ENCODE data around the gene ARHGEF35. TPM values are rescaled to one million over a fixed set of nuclear protein-coding genes. Genes with fewer than 3 reads are reported as not detected.

The ARHGEF35 gene
- total and polyA plus RNA-seq, 12 donors: 0.13 to 2.2 (median 0.77) TPM; not detected in 2

DNA sequence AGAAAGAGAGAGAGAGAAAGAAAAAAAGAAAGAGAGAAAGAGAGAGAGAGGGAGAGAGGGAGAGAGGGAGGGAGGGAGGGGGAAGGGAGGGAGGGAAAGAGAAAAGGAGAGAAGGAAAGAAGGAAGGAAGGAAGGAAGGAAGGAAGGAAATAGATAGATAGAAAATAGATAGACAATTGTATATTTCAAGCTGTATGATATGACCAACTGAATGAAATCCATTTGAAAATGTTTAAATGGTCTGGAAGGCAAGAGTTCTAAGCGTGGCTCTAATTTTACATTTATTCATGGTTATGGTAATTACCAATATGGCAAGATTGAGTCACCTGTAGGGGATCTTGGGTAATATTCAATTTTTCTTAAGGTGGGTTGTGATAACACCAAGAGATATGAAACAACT is 36.8 kb downstream of the ARHGEF35 start:
- 92 to 97% methylated on average over 1 of the region's 1 CpG for WGBS, 2 donors
- no peak for ATAC-seq
- TF ChIP-seq, protein P1, sequence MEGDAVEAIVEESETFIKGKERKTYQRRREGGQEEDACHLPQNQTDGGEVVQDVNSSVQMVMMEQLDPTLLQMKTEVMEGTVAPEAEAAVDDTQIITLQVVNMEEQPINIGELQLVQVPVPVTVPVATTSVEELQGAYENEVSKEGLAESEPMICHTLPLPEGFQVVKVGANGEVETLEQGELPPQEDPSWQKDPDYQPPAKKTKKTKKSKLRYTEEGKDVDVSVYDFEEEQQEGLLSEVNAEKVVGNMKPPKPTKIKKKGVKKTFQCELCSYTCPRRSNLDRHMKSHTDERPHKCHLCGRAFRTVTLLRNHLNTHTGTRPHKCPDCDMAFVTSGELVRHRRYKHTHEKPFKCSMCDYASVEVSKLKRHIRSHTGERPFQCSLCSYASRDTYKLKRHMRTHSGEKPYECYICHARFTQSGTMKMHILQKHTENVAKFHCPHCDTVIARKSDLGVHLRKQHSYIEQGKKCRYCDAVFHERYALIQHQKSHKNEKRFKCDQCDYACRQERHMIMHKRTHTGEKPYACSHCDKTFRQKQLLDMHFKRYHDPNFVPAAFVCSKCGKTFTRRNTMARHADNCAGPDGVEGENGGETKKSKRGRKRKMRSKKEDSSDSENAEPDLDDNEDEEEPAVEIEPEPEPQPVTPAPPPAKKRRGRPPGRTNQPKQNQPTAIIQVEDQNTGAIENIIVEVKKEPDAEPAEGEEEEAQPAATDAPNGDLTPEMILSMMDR (IDR thresholded peaks at IDR 0.05): no peak
- H3K4me1 ChIP-seq: no peaks in the 10 kb centered on the region
- intact Hi-C loops (cut with DNase I): no loop called here
- peaks cover 0 to 12% (median 0%) of the 10 kb centered on the region in 11 donors for H3K9me3 ChIP-seq
- no peaks in the 10 kb centered on the region for H3K36me3 ChIP-seq
- H3K27me3 ChIP-seq: peaks cover 0 to 3% (median 0%) of the 10 kb centered on the region in 7 donors
- DNase-seq: no peak
- no peak overlapping the region for H3K4me3 ChIP-seq
- H3K27ac ChIP-seq: no peak overlapping the region

- WGBS, 2 donors: 66 to 80% methylated on average over 2 of the region's 2 CpGs
- Histone ChIP-seq H3K27me3 (peaks cover 0 to under 1% (median 0%) of the 10 kb centered on the region in 7 donors), H3K36me3 (no peaks in the 10 kb centered on the region), H3K9me3 (peaks cover 0 to 62% (median 33%) of the 10 kb centered on the region in 11 donors), H3K27ac (no peak overlapping the region), H3K4me1 (no peaks in the 10 kb centered on the region), H3K4me3 (no peak overlapping the region)
- no peak for DNase-seq
- TF ChIP-seq, protein P1 (IDR thresholded peaks at IDR 0.05): no peak
- intact Hi-C loops (cut with DNase I): no loop called here
- no peak for ATAC-seq
These were observed 47.3 kb downstream of the ARHGEF35 start for GRCh38 chr7:144148224-144148827.

DNA sequence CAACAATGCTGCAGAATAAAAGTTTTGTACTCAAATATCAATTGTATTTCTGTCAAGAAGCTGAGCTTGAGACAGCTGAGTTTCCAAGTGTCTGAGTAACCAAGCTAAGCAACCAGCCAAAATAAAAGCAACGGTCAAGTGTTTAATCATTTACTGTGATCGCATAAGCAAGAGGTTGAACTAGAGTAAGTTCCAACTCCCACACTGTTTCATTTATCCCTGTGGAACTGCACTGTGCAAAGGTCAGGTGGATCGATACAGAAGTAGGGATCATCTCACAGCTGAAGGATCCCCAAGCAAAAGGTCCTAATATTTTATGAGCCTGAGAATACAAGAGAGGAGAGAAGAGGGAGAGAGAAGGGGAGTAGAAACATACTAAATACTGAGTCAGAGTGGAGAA is 51.2 kb downstream of the ARHGEF35 start:
- DNase-seq: no peak
- intact Hi-C loops (cut with DNase I): no loop called here
- WGBS, 2 donors: 92 to 95% methylated on average over 3 of the region's 3 CpGs
- Histone ChIP-seq H3K4me1 (no peaks in the 10 kb centered on the region), H3K27me3 (no peaks in the 10 kb centered on the region), H3K9me3 (peaks cover 0 to 39% (median 22%) of the 10 kb centered on the region in 11 donors), H3K4me3 (no peak overlapping the region), H3K36me3 (no peaks in the 10 kb centered on the region), H3K27ac (no peak overlapping the region)
- TF ChIP-seq, protein P1 (IDR thresholded peaks at IDR 0.05): no peak
- no peak for ATAC-seq

DNA sequence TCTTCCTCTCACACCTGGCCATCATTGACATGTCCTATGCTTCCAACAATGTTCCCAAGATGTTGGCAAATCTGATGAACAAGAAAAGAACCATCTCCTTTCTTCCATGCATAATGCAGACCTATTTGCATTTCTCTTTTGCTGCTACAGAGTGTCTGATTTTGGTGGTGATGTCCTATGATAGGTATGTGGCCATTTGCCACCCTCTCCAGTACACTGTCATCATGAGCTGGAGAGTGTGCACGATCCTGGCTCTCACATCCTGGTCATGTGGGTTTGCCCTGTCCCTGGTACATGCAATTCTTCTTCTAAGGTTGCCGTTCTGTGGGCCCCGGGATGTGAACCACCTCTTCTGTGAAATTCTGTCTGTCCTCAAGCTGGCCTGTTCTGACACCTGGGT is 53.4 kb downstream of the ARHGEF35 start:
- DNase-seq (no peak), ATAC-seq (no peak)
- H3K4me3 ChIP-seq: no peak overlapping the region
- 79 to 82% methylated on average over 3 of the region's 3 CpGs for WGBS, 2 donors
- intact Hi-C loops (cut with DNase I): no loop called here
- no peaks in the 10 kb centered on the region for H3K36me3 ChIP-seq
- no peaks in the 10 kb centered on the region for H3K27me3 ChIP-seq
- peaks cover 0 to 16% (median under 1%) of the 10 kb centered on the region in 11 donors for H3K9me3 ChIP-seq
- no peak overlapping the region for H3K27ac ChIP-seq
- TF ChIP-seq, protein P1 (IDR thresholded peaks at IDR 0.05): no peak
- H3K4me1 ChIP-seq: no peaks in the 10 kb centered on the region

Data from heart right ventricle (tissue), 16 donors.